ENCODE measurements around the gene ELOVL4.

The ELOVL4 gene

DNA sequence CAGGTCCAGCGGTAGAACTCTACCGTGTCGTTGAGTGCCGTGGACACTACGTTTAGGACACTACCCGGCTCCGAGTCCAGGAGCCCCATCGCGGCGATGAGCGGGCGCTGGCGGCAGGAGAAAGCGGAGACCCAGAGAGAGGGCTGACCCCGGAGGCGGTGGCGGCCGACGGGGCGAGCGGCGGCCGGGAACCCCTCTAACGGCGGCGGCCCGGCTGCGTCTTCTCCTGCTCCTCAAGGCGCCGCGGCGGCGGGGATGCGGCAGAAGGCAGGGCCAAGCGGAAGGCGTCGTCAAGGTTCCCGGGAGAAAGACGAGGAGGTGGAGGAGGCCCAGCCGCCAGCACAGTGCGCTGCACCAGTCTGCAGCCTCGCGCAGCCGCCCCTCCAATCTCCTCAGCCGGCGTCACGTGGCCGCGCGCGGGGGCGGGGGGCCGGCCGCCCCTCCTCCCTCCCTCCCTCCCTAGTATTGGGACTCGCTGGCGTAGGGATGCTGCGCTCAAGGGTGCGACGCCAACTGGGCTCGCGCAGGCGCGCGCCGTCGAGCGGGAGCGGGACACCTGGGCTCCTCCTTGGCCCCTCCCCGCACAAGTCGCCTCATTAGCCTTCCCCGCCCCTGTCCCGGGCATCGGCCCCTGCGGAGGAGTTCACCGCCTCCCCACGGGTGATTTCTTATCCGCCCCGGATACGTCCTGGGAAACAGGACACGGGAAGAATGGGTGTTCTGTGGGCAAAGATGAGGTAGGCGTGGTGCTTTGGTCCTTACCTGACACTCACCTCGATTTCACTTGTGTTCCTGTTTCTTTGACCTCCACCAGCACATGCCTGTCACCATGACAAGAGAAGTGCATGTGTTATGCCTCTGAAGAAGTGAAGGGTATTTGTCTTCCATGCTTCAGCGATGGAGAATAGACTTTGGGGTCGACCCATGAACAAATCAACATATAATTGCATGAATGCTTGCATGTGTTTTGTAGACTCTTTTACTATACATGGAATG is at the start of gene ELOVL4:
Gene ELOVL4, minus strand, starts transcription at position 363 of the 996 bp plus-strand sequence. Its CDS starts 274 bp downstream, at position 89.
- peak; percentile 48 for DNase-seq
- in situ Hi-C loops (cut with MboI; ENCODE audit: low pct_unique_long_range_greater_than_20kb, low sequenced_read_pairs), result no loop called here

DNA sequence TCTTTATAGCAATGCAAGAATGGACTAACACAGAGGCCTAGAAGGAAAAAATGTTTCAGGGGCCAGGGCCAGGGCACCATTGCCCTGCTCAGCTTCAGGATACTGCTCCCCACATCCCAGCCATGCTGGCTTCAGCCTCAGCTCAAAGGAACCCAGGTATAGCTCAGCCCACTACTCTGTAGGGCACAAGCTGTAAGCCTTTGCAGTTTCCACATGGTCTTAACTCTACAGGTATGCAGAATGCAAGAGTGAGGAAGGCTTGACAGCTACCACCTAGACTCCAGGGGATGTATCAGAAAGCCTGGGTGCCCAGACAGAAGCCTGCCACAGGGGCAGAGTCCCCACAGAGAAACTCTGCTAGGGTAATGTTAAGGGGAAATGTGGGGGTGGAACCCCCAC is 46.6 kb upstream of the ELOVL4 start:
- in situ Hi-C loops (cut with MboI; ENCODE audit: low pct_unique_long_range_greater_than_20kb, low sequenced_read_pairs), result no loop called here
- DNase-seq, result no peak

DNA sequence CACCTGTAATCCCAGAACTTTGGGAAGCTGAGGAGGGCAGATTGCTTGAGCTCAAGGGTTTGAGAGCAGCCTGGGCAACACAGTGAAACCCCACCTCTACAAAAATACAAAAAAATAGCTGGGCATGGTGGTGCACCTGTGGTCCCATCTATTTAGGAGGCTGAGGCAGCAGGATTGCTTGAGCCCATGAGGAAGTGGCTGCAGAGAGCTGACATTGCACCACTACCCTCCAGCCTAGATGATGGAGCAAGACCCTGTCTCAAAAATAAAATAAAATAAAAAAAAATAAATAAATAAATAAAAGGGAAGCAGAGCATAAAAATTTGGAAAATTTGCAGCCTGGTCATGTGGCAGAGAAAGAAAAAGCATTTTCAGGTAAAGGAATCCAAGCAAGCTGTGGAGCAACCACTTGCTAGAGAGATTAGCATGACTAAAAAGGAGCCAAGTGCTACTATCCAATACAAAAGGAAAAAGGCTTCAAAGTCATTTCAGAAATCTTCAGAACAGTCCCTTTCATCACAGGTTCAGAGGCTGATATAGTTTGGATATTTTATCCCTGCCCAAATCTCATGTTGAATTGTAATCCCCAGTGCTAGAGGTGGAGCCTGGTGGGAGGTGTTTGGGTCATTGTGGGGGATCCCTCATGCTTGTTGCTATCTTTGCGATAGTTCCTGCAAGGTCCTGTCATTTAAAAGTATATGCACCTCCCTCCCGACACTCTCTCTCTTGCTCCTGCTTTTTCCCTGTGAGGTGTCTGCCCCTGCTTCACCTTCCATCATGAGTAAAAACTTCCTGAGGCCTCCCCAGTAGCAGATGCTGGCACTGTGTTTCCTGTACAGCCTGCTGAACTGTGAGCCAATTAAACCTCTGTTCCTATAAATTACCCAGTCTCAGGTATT is 45.9 kb upstream of the ELOVL4 start:
- in situ Hi-C loops (cut with MboI; ENCODE audit: low pct_unique_long_range_greater_than_20kb, low sequenced_read_pairs), result no loop called here
- DNase-seq, result no peak

DNA sequence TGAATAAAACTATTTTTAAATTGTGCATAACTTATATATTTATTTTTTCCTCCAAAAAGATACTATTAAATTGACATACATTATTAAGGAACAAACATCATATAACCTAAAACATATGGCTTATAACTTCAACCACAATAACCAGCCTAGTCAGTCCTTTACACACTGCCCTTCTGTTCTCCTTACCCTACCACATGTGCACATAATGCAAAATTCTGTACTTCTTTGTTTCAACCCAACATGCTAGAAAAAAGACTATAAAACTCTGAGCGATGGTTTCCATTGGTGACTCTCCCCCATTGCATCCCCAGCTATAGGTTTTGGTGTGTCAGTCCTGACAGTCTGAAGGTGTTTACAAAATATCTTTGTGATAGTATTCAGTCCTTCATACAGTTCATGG is 42.3 kb upstream of the ELOVL4 start:
- no peak for DNase-seq
- in situ Hi-C loops (cut with MboI; ENCODE audit: low pct_unique_long_range_greater_than_20kb, low sequenced_read_pairs), result no loop called here

DNA sequence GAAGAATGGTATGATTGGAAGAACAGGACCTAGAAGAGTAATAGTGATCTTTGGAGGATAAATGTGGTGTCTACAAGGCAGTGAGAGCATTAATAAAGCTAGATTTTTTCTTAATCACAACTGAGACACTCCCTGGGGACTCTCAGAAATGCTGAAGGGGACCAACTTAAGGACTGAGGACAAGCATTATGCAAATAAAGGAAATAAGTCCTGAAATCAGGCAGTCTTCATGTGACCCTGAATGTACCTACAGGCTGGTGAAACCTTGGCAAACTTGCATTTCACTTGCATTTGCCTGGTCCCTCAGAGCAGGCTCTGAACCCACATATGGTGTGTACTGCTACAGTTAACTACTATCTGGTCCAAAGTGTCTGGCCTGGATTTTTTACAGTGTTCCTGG is 37.8 kb upstream of the ELOVL4 start:
- in situ Hi-C loops (cut with MboI; ENCODE audit: low pct_unique_long_range_greater_than_20kb, low sequenced_read_pairs), result no loop called here
- no peak for DNase-seq

DNA sequence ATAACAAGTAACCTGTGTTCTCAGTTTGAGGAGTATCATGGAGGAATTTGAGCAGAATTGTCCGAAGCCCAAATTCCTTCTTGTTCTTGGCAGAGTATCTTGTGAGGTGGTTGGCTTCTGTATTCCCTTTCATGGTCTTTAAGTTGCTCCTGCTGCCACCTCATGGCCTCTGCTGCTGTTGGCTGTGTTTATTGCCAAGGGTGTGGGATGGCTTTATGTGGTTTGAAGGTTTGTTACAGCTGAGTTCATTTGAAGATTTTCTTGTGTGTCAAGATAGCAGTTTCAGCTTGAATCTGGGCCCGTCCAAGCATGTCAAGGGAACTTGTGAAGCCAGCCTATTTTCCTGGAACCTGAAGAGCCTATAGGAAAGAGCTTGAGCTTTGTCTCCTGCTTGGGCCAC is 36.9 kb upstream of the ELOVL4 start:
- in situ Hi-C loops (cut with MboI; ENCODE audit: low pct_unique_long_range_greater_than_20kb, low sequenced_read_pairs), result no loop called here

DNA sequence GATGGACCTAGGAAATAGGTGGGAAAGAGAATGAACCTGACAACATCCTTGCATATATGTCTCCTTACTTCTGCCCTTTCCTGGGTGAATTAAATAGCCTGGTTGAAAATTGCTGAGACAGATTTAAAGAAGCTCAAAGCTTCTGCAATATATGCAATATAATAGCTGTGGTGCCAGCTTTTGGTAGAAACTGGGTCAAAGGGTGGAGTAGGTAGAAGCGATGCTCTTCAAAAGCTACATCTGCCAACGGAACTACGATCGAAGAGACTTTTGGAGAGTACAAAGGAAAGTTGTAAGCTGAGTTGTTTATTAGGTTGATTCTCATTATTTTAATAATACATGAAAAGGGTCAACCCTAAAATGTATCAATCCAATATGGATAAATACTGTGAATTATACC is 34.3 kb upstream of the ELOVL4 start:
- in situ Hi-C loops (cut with MboI; ENCODE audit: low pct_unique_long_range_greater_than_20kb, low sequenced_read_pairs), result no loop called here
- no peak for DNase-seq

More for the DNA sequence above, 36.9 kb upstream of the ELOVL4 start:
- DNase-seq, result peak; percentile 6

DNA sequence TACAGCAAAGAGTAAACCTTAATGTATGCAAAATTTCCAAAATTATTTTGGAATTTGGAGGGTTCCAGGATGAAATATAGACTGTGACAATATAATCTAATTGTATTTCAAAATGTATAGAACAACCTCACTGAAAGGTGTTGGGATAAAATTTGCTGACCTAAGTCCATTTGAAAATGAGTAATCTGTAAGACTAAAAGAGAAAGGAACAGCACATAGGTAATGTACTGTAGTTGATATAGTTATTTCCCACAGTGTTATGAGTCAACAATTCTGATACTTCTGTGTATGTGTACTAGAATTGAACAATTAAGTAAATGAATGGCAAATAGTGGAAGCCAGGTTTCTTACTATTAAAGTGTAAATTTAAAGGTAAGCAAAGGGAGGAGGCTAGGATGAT is 23.8 kb upstream of the ELOVL4 start:
- in situ Hi-C loops (cut with MboI; ENCODE audit: low pct_unique_long_range_greater_than_20kb, low sequenced_read_pairs), result no loop called here
- no peak for DNase-seq

DNA sequence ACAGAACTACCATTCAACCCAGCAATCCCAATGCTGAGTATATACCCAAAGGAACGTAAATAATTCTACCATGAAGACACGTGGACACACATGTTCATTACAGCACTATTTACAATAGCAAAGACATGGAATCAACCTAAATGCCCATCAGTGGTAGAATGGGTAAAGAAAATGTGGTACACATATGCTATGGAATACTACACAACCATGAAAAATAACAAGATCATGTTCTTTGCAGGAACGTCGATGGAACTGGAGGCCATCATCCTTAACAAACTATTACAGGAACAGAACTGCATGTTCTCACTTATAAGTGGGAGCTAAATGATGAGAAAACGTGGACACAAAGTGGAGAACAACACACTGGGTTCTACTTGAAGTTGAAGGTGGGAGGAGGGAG is 22.4 kb upstream of the ELOVL4 start:
- no peak for DNase-seq
- in situ Hi-C loops (cut with MboI; ENCODE audit: low pct_unique_long_range_greater_than_20kb, low sequenced_read_pairs), result no loop called here

DNA sequence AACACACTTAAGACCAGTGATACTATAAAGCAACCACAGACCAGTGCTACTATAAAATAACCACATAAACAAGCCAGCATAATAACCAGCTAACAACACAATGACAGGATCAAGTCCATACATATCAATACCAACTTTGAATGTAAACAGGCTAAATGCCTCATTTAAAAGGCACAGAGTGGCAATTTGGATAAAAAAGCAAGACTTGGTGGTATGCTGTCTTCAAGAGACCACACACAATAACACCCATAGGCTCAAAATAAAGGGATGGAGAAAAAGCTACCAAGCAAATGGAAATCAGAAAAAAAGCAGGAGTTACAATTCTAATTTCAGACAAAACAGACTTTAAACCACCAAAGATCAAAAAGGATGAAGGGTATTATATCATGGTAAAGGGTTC is 19.8 kb upstream of the ELOVL4 start:
- in situ Hi-C loops (cut with MboI; ENCODE audit: low pct_unique_long_range_greater_than_20kb, low sequenced_read_pairs), result no loop called here
- DNase-seq, result no peak

DNA sequence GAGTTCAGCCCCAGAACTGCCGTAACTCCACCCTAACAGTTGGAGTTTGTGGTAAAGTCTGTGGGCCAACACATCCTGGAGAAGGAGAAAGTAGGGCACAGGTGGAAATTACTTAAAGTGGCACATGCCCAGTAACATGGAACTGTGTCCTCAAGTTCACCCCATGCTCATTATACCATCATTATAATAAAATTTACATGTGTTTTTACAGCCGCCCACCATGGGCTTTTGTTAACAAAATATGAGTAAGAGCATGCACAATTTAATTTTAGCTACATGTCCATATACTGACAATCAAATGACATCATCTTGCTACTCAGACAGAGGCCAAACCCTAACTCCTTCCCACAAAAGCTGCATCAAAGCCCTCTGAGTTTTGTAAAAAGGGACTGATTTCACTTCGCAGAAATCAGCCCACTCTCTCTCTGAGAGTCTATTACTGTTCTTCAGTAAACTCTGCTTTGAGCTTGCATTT is 17.3 kb upstream of the ELOVL4 start:
- DNase-seq, result no peak
- in situ Hi-C loops (cut with MboI; ENCODE audit: low pct_unique_long_range_greater_than_20kb, low sequenced_read_pairs), result no loop called here

DNA sequence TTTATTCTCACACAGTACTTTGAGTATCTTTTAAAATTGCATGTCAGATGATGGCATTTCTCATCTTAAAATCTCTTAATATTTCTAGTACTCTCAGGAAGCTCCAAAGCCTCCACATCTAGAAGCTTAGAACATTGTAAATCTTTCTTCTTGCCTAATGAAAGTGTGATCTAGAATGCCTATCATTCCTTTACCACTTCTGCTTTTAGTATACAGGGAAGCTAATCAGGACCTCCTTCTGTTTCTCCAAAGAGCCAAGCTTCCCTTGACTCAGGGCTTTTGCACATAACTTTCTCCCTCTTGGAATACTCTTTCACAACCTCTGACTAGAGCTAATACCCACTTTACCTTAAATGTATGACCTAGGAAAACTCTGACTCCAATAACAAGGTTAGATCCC is 7.5 kb upstream of the ELOVL4 start:
- in situ Hi-C loops (cut with MboI; ENCODE audit: low pct_unique_long_range_greater_than_20kb, low sequenced_read_pairs), result no loop called here
- DNase-seq, result peak; percentile 10

DNA sequence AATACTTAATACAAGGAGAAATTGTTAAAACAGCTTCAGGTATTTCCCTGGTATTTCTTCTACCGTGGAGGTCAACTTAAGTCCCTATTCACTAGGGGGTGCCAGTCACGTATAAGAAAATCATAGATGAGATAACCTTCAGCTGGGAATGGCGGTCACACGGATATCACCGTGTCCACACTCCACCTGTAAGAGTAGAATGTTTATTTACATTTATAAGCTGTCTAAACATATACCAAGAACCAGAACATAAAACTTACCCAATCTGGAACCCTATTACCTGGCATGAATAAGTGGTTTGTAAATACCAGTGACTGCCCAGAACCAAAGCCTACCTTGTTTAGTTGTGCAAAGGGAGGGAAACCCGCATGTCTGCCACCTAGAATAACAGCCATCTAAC is 1.9 kb upstream of the ELOVL4 start:
- peak; percentile 65 for DNase-seq
- in situ Hi-C loops (cut with MboI; ENCODE audit: low pct_unique_long_range_greater_than_20kb, low sequenced_read_pairs), result no loop called here

DNA sequence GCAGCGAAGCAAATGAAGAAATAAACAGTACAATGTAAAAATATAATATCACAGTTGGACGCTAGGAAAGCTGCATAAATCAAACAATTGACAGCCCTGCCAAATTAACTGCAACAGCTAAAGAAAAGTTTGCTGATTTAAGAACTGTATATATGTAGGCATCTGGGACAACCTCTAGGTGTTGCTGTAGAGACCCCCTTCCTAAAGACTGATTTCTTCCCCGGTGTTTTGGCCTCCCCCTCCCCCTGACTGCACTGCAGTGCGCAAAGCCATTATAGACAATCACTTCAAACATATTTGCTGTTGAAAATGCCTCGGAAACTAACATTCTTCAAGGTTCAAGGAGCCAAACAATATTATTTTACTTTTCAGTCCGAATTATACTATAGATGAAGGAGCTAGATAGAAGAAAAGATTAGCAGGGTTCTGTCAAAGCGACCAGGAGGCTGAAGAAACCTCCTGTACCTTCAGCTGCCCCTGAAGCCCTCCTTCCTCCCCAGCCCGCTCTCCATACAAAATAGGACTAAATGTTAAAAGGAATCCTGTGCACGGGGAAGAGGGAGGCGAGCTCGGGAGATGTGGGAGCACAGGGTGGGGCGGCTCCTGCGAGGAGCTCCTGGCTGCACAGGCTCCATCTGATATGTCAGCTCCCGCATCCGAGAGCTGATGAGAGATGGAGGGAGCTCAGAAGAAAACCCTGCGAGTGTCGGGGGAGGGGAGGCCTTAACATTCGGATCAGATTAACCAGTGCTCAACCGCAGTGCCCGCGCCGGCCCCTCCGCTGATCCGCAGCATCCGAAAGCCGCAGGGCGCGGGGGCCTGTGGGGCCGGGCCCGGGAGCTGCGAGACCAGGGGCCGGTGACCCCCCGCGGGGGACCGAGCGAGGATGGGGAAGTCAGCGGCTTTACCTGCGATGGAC is 822 bp downstream of the ELOVL4 start:
- DNase-seq, result peak; percentile 59
- in situ Hi-C loops (cut with MboI; ENCODE audit: low pct_unique_long_range_greater_than_20kb, low sequenced_read_pairs), result no loop called here

DNA sequence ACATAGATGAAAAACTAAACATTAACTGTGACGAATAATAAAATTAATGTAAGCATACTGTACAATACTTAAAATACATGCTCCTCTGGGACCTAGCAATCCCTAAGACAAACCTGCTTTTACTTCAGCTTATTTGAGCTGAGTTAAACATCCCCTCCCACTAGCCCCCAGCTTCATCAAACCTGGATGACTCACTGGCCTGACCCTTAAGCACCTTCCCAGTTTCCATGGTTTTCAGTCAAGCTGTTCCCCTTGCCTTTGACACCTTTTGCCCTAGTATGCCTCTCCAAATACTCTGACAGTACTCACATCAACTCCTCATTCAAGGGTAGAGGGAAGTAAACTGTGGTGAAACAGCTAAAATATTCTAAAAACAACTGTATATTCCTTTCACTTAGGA is 4.2 kb downstream of the ELOVL4 start:
- in situ Hi-C loops (cut with MboI; ENCODE audit: low pct_unique_long_range_greater_than_20kb, low sequenced_read_pairs), result no loop called here

DNA sequence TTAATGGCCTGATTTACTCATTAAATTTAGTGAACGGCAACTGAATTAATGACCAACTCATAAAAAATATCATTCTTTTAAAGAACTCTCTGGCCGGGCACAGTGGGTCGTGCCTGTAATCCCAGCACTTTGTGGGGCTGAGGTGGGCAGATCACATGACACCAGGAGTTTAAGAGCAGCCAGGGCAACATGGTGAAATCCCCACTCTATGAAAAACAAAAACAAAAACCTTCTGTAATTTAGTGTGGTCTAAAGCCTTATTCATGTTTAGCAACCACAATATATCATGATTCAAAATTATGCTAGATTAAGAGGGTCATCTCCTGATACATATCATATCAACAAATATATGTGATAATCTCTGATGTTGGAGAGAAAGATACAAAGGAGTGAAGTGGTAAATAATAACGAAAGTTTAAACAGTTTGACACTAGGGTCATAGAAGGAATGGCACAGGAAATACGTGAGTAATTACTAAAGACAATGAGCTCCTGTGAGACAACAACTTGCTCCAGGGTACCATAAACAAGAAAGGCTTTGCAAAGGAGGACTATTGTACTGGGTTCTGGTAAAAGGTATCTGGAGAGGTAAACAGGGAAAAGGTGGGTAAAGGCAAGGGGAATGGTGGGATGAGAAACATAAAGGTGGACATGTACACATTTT is 5.7 kb downstream of the ELOVL4 start:
- in situ Hi-C loops (cut with MboI; ENCODE audit: low pct_unique_long_range_greater_than_20kb, low sequenced_read_pairs), result no loop called here

More for the DNA sequence above, 4.2 kb downstream of the ELOVL4 start:
- DNase-seq, result no peak

DNA sequence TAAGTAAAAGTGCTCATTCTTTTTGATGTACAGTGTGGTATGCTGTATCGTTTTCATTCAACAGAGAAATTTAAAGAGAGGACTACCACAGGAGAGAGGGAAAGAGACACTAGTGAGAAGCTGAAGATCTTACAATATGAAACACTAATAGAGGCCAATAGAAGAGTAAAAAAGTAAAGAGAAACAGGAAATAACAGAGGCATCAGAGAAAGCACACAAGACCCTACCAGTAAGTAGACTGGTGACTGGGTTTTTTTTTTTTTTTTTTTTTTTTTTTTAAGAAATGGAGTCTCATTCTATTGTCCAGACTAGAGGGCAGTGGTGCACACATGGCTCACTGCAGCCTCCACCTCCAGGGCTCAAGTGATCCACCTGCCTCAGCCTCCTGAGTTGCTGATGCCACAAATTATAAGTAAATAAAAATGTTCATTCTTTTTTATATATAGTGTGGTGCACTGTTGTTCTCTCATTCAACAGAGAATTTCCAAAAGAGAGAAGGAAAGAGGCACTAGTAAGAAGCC is 18.8 kb downstream of the ELOVL4 start:
- no peak for DNase-seq
- in situ Hi-C loops (cut with MboI; ENCODE audit: low pct_unique_long_range_greater_than_20kb, low sequenced_read_pairs), result no loop called here

More for the DNA sequence above, 5.7 kb downstream of the ELOVL4 start:
- no peak for DNase-seq

DNA sequence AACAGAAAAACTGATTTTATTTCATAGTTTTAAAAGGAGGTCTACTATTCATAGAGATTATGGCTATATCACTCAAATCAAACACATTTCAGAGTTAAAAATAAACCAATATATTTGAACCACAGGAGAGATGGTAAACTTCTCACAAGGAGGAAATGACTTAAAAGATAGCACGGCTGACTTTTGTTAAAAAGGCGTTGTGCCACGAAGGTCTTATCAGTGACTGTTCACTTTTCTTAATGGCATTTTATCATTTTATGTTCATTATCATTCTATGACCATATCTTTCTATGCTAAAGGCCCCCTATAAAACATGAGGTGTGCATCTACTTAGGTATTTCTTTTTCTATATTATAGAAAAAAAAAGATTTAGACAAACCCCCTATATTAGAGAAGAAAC is 19.6 kb downstream of the ELOVL4 start:
- no peak for DNase-seq
- in situ Hi-C loops (cut with MboI; ENCODE audit: low pct_unique_long_range_greater_than_20kb, low sequenced_read_pairs), result no loop called here
